EH (cell line): ENCODE measurements around the gene NEDD9.

ENCODE experiments used
- DNase-seq: peaks from one replicate; pipeline ENCODE4 v3.0.0-alpha.2; 2015; ENCODE audit warnings: low read depth

Gene NEDD9

DNA sequence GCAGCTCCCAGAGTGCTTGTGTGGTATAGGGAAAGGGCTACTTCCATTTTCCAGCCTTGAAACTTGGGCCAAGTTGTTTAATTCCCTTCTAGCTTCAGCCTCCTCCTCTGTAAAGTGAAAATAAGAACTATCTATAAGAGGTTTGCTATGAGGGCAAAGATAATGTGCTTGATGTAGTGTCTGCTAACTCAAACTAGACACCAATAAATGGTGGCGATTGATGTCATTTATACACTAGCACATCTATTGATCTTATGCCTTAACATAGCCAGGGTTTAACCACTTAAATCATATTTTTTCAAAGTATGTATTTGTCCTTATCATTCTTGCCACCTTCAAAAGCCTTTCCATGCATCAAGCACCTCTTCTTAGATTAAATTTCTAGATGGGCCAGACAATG is 55.2 kb downstream of the NEDD9 start:
- DNase-seq = no peak

DNA sequence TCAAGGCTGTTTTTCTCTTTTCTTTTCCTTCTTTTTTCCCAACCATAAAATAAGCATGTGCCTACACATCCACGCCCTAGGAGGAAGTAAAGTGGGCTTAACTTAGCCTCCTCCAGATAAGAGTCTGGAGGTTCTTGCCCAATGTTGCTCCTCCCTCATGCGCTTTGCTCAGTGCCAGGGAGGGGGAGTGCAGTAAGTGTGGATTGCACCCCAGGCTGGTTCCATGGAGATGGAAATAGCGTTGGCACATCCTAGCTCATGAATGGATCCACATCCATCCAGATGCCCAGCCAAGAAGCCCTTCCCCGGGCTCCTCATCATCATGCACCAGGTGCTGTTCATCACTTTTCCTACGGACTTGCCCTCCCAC is 58.2 kb downstream of the NEDD9 start:
- DNase-seq = no peak

DNA sequence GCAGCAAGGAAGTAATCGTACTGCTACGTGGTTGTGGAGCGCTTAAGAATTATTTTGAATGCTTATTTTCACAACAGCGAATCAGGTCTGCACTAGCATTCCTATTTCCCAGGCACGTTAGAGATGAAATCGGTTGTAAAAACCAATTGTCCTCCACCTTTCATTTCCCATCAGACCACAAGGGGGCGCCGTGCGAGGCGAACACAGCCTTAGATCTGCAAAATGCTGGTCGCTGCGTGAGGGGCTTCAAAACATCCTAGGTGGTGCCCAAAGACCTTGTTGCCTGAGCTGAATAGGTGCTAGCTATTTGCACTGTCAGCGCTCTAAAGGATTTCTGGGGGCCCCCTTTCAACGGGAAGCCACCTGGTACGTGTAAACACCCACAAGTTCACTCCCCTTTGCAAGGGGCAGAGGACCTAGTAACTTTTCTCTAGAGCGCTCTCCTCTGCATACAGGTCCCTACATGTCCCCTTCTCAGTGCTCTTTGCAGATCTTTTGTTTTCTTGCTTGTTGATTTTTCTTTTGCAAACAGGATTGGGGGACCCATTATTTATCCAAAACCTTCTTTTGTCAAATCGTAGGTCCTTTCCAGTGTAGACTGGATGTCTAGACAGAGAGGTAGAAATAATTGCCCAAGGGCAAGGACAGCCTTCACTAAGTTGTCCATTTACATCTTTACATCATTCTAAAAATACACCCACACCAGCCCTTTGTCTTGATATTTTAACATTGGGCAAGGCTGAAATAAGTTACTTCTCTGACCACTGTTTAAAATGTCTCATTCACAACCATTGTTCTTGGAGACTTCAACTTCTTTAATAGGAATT is 59.8 kb downstream of the NEDD9 start:
- DNase-seq = peak; percentile 53

DNA sequence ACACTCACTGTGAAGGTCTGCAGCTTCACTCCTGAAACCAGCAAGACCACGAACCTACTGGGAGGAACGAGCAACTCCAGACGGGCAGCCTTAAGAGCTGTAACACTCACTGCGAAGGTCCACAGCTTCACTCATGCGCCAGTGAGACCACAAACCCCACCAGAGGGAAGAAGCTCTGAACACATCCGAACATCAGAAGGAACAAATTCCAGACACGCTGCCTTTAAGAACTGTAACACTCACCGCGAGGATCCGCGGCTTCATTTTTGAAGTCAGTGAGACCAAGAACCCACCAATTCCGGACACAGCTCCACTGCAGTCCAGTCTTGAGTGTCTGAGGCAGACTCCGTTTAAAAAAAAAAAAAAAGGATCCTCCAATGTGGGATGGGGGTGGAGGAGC is 60.5 kb downstream of the NEDD9 start:
- no peak for DNase-seq

DNA sequence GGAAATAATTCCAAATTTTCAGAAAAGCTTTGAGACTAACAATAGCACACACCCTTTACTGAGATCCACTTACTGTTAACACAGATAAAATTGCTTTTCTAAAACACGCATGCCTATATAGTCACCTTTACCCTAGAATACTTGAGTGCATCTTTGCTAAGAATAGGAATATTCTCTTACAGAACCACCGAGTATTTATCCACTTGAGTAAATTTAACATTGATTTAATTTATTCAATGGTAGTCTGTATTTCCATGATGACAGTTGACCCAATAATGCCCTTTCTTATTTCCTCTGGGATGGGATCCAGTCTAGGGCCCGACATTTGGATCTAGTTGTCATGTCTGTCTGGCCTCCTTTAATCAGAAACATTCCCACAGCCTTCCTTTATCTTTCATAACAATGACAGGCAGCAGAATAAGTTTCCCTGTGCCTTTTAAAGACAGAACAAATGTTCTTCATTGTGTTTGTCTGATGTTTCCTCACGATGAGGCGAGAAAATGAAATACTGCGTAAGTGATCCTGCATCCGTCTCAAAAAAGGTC is 64.3 kb downstream of the NEDD9 start:
- no peak for DNase-seq

DNA sequence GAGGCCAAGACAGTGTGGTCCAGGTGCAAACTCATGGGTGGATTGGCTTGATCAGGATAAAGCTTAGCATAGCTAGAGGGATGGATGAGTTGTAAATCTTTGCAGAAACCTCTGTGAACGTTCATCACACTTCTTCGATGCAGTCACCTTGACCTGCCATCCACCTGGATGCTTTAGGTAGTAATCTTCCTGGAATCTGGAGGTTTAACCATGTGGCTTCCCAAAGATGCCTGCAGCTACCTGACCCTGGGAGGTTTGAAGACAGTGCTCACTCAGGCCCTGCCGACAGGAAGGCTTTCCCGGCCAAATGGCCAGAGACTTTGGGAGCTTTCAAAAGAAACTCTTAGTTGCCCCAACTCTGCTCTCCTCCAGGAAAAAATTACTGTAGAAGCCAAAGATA is 65.5 kb downstream of the NEDD9 start:
- DNase-seq = no peak

DNA sequence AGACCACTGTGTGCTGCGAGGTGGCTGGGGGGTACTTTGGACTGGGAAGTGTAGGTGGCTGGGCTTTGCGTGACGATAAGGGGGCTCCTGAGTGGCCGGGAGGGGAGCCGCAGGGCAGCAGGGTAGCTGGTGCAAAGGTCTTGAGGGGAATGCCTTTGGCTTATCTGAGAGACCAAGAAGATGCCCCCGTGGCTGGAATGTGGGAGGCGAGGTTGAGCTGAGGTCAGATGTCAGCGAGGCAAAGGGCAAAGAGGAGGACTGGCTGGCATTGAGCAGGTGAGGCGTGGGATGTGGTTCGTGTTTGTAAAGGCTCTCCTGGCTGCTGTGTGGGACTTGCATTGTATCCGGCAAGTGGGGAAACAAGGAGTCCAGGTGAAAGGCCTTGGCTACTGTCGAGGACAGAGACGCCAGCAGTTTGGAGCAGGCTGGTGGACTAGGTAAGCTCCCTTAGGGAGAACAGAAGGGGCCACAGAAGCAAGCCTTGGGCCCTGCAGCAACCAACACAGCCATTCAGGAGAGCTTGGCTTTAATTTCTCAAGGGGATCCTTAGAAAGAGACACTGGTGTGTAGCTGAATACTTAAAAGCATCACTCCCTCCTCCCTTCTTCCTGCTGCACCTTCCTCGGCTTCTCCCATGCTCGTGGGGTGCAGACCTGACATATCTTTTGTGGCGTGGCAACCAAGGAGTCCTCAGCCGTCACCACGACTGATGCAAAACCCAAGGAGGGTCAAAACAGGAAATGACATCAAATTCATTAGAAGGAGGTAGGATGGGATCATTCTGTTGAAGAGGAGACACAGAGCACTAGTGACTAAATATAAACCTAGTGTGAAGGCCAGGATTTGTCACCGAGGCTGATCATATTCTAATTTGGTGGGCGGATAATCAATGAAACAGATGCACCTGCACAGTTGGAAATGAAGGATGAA is 67.5 kb downstream of the NEDD9 start:
- no peak for DNase-seq

GRCh38 chr6:11163932-11164331 is 68.5 kb downstream of the NEDD9 start:
- DNase-seq = no peak

GRCh38 chr6:11162262-11162661 is 70.2 kb downstream of the NEDD9 start:
- no peak for DNase-seq

DNA sequence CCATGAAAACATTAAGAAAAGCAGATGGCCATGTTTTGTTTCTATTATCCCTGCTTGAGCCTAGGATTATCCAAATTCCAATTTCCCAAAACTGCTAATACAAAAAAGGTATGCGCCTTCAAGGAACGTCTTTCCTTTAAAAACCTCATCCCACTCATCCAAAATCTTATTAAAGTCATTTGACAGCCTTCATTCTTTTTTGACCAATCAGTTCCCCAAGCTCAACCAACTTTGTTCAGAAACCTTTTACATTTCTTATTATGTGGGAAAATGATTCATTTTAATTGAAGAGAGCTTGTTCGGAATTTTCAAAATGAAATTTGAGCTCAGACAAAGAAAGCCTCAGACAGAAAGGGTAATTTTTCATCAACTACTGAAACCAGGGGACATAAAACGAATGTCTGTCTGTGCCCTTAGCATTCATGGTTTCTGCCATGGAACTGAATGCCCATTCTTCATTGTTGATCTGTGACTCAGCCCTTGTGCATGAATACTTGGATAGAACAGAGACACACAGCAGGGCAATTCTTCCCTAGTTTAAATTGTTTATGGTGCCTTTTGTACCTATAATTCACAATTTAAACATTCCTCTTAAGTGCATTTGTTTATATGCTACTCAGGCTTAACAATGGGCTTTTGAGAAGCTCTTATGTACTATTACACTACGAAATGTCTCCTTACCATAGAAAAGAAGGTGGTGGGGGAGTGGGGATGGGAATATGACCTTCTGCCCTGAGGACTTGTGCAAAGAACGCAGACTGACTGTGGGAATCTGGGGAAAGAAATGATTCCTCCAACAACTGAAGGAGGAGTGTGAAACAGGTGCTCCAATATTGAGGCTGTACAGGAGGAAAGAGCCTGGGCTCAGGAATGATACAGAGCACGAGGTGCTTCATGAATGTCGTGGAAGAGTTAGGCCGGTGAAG is 71.2 kb downstream of the NEDD9 start:
- peak; percentile 54 for DNase-seq

GRCh38 chr6:11160199-11160598 is 72.3 kb downstream of the NEDD9 start:
- peak; percentile 22 for DNase-seq

DNA sequence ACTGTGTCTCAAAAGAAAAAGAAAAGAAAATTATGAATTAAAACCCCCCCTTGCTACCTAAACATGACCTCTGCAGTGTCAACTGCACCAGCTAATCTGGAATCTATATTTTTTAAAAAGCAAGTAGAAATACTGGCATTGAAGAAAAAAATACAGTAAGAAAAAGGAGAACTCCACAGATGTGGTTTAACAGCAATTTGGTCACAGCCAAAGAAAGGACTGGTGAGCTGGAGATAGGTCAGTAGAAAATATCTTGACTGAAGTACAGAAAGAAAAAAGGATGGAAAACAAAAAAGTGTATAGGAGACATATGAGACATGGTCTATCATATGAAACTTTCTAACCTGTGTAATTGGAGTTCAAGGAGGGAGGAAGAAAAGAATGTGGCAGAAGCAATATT is 76.9 kb downstream of the NEDD9 start:
- DNase-seq = no peak

DNA sequence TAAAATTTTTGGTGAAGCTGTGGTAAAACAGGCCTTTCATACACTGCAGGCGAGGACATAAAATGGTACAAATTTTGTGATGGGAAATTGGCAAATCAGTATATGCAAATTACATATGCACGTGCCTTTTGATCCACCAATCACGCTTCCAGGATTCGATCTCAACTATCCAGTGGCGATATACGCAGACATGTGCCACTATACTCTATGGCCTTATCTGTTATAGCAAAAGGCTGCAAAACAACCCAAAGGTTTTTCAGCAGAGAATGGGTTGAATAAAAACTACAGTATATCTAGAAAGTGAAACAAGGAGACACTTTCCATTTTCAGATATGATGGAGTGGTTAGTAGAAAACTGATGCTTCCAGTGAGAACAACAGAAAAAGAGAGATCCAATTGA is 79.0 kb downstream of the NEDD9 start:
- no peak for DNase-seq

GRCh38 chr6:11152581-11152980 is 79.9 kb downstream of the NEDD9 start:
- no peak for DNase-seq

DNA sequence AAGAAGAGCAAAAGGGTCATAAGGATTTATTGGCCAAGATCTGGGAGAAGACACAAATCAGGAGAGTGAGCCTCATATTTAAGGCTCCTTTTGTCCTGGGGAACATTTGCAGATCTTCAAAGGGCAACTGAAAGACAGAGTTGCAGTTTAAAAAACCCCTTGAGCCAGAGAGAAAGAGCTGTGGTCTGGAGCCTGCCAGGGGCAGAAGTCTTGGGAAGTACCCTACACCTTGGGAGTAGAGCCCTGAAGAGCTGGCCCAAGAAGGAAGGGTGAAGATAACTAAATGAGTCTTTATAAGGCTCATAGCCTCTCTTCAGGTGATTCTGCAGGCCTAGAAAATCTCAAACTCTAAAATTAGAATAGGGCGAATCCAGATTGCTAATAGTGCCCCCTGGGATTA is 81.0 kb downstream of the NEDD9 start:
- no peak for DNase-seq

- DNase-seq = no peak
These were observed 82.9 kb downstream of the NEDD9 start for GRCh38 chr6:11149551-11149950.

DNA sequence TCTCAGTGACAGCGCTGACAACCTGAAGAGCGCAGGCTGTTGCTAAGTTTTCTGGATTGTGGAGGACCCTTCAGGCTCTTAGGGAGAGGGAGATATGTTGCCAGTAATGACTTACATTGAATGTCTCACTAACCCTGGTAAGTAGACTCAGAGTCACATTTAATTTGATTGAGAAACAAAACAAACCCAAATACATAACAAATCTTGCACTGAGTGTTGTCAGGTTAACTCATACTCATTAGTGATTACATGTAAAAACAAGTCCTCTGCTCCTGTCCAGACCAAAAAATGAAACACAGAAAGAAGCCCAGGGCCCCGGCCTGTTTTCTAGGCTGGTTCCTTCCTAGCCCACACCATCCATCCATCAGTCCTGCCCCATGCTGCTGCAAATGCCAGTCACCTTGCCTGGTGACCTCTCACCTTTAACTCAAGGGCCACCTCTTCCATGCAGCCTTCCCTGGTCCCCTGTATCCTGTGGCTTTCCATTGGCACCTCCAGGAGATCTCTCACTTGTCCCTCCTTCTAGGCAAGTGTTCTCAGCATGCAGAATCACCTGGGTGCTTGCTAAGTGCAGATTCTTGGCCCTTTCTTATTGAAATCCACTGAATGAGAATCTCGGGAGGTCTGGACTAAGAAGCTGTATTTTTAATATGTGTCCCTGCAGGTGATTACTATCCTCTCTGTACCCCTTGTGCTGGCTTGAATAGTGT is 86.2 kb downstream of the NEDD9 start:
- no peak for DNase-seq

DNA sequence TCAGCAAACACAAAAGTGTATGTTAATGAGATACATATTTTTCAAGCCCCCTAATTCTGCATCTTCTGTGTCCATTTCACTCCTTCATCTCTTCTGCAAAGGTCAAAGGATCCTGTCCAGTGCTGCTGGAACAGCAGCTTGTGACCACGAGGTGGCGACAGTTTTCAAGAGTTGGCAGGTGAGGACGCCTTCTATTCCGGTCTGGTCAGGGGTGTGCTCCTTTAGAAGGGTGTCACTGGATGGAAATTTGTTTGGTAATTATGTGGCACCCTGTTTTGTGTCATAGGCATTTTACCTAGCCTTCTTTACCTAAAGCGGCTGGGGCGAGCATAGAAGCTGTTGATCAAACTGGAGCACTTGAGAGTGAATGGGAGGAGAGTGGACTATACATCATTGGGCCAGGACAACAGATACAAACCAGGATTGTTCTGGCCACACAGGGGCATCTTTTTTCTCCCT is 88.0 kb downstream of the NEDD9 start:
- DNase-seq = peak; percentile 77

DNA sequence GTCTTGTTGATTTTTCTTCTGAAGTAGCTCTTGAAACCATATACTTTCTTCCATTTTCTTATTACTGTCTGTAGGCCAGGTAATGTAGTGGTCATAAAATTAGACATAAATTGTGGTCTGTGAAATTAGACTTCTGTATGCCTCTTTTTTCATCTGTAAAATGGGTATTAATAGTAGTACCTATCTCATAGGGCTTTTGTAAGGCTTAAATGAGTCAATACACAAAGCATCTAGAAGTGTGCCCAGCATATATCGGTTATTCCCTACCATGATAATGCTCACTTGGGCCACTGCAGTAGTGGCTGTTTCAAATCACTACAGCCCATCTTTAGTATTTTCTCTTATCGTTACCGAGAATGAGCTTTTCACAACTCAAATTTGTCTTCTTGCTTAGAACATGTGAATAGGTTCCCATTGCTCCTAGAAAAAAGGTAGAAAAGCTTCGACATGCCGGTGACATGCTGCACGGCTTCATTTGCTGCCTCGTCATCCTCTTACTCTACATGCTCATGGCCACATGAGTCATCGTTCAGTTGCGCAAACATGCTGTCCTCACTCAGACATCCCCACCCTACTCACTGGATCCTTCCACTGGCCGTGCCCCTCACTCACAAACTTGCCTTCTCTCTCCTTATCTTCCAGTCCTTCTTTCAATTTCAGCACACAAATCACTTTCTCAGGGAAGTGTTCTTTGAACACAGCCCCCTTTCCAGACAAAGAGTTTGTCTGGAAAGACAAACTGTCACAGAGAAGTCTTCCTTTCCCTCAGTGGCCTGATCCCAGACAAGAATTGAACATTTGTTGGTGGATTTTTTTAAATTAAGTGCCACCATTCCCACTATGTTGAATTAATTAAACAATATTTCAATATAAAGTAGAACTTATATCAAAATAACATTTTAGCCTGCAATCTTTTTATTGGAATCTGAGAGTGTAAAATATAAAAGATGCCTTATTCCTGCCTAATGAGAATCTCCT is 88.8 kb downstream of the NEDD9 start:
- DNase-seq = peak; percentile 92
